A673 (cell line): ENCODE measurements around the gene GALNS.

Experiments
- EZH2 ChIP-seq: fragments of 200-600 bp; sonication (generic); IDR thresholded peaks from 2 replicates; pipeline ENCODE4 v1.6.1; 2017; ENCODE audit warnings: borderline replicate concordance, low read depth, mild to moderate bottlenecking, mixed read lengths, antibody characterized with exemption, low read length; ENCODE audit not compliant: poor library complexity, severe bottlenecking
- TF ChIP-seq, protein P1 (sequence below): fragments of 300-800, 200-600 bp; sonication (generic); conservative IDR thresholded peaks from 2 replicates; pipeline ENCODE4 v1.5.1; 2017; ENCODE audit warnings: low read depth, mild to moderate bottlenecking, antibody characterized with exemption, low read length, moderate library complexity, mixed read lengths

DNA sequence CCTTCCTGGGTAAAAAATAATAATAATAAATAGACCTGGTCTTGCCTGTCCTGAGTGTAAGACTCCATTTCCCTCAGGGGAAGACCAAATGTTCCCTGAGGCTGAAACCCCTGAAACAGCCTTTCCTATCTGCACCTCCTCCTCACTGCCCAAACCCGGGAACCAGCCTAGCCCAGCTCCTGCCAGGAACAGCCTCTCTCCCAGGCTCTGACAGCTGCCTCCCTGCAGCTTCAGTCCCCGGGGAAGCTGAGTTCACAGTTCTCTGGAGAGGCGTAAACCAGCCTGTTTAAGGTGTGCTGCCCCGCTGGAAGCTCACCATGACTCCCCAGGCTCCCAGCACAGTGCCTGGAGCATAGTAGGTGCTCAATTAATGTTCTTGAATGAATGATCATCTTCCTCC lies 60.5 kb downstream of the GALNS start:
- TF ChIP-seq, protein P1, sequence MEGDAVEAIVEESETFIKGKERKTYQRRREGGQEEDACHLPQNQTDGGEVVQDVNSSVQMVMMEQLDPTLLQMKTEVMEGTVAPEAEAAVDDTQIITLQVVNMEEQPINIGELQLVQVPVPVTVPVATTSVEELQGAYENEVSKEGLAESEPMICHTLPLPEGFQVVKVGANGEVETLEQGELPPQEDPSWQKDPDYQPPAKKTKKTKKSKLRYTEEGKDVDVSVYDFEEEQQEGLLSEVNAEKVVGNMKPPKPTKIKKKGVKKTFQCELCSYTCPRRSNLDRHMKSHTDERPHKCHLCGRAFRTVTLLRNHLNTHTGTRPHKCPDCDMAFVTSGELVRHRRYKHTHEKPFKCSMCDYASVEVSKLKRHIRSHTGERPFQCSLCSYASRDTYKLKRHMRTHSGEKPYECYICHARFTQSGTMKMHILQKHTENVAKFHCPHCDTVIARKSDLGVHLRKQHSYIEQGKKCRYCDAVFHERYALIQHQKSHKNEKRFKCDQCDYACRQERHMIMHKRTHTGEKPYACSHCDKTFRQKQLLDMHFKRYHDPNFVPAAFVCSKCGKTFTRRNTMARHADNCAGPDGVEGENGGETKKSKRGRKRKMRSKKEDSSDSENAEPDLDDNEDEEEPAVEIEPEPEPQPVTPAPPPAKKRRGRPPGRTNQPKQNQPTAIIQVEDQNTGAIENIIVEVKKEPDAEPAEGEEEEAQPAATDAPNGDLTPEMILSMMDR, result no peak
- TF ChIP-seq EZH2, result no peak
